ENCODE results near the gene MTREX.

Gene MTREX

DNA sequence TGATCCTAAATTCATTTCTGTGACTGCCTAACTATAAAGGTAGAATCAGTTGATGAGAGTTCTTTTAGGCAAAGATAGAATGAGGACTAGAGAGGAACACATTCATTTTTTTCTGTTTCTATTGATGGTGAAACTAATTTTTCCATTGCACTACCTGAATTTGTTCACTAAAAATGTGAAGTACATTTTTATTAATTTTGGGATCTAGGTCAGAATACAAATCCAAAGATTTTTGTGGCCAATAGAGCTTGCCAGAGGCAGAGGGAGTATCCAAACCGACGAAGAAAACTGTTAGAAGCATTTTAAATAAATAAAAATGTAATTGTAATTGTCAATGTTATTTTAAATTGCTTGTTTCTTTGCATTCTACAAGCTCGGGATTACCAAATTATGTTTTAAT is 78.1 kb downstream of the MTREX start:
- no peak for DNase-seq

DNA sequence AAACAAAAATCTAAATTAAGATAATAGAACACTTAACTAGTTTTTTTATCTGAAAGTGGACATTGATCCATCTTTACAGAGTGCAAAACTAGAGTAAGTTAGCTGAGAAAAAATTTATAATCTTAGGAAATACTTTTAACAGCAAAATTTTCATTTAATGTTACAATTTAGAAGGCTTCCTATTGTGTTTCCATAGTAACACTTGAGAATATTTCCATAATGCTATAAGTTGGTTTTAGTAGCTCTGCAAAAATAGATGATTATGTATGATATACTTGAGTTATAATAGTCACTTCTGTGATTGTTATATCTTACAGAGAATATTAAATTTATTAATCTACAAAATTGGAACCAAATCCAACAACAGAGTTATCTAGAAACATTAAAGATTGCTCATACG is 78.6 kb downstream of the MTREX start:
- no peak for DNase-seq

DNA sequence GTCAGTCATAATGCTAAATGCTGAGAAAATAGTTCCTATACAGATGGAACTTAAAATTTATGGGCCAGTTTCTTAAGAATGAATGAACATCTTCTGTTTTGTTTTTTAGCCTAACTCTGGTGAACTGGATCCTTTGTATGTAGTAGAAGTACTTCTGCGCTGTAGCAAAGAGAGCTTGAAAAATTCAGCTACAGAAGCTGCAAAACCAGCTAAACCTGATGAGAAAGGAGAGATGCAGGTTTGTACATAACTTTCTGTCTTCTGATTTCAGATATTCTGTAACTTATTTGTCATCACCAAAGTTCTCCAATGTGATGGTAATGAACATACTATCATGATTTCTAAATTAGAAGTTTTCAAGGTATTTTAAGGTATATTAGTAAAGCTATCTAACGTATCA is 80.1 kb downstream of the MTREX start:
- DNase-seq, result no peak

DNA sequence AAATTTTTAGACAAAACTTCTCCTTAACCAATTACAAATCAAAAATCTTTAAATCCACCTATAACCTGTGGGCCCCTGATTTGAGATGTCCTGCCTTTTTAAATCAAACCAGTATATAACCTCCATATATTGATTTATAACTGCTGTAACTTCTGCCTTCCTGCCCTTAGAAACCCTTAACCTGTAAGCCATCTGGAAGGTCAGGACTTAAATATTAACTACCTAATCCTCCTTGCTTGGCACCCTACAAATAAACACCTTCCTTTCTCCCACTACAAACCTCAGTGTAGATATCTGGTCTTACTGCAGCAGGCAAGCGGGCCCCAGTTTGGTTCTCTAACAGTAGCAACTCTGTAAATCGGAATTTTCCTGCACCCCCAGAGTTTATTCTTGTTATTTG is 83.9 kb downstream of the MTREX start:
- DNase-seq, result no peak

DNA sequence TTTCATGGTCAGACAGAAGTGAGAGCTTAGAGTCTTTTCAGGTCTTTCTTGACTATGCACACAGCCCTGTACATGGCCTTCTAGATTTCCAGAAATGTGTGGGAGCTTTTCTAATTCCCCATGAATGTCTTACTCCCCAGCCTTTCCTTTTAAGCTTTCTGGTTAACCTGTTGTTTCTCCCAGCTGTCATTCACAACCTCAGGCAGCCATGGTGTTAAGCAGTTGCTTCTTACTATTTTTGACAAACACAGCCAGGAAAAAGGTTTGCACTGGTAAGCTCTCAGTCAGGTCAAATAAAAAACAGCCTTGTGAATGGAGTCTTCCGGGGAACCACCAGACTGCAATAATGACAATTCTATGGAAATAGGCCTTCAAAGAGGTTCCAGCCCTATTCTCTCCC is 84.9 kb downstream of the MTREX start:
- no peak for DNase-seq

DNA sequence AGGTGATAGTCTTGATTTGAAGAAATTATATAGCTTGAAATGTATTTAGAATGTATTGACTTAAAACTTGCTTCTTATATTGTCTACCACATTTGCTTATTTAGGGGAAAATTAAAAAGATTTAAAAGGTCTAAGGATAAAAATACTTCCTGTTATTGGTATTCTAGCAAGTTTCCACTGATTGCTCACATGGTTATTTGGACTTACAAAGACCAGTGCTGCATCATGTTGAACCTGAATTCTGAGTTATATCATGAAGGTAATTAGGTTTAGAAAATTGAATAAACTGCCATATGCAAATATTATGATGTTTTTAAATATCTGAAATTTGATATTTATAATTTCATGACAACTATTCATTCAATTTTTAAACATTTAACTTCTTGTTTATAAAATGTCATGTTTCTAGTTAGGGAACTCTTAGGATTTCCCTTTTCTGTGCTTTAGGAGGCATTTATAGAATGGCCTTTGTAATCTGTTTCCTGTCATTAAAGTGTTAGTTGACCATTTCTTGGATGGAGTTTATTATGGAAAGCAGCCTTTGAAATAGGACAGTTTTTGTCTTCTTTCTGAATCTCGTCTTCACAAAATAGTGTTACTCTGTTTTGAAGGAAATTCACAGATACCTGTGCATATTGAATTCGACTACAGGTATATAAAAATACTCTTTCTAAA is 85.8 kb downstream of the MTREX start:
- DNase-seq, result no peak

DNA sequence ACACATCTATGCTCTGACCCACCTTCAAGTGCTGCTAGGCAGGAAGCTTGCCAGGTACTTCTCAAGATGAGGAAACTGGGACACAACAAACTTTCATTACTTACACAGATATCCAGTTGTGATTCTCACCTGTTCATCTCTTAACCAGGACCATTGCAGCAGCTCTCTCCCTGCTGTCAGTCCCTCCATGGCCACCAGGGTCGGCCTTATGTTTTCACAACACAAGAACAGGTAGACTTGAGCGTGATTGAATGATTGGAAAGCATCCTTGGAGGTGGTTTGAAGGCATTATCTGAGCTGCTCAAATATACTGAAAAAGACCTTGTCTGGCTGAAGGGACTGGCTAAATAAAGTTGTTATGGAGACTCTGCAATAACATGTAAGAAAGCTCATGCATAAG is 94.4 kb downstream of the MTREX start:
- no peak for DNase-seq

DNA sequence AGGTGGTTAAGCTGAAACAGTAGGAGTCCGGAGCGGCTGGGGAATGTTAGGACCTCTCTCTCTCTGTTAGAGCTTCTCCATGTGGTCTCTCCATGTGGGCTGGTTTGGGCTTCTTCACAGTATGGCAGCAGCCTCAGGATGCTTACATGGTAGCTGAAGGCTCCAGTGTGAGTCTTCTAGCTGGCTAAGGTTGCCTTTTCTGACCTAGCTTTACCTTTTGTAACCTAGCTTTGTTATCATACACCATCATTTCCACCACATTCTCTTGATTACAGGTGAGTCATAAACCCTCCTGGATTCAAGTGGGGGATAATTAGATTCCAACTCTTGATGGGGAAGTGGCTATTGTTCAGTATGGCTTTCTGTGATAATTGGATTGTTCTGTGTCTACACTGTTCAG is 98.5 kb downstream of the MTREX start:
- peak; percentile 58 for DNase-seq

DNA sequence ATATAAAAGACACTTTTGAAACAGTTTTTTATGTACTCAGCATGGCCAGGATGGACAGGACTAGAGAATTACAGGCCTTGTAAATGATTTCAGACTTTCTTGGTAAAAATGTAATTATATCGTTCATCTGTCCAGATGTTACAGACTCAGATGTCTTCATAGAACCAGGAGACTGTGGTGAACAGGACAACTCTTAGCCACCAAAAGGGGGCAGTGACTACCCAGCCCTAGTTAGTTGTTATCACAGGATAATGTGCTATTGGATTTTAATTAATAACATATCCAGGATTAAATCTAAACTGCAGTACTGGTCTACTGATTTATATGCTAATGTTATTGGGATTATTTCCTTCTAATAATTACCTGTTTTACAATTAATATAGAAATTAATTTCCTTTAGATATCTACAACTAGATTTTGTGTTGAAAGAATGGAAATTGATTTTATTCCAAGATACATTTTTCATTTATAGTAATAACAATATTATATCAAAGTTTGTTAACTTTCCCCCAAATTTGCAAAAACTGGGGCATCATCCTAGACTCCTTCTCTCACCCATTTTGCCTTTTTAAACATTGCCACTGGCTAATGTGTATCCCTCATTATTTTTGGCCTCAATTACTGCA is 99.4 kb downstream of the MTREX start:
- DNase-seq, result no peak

DNA sequence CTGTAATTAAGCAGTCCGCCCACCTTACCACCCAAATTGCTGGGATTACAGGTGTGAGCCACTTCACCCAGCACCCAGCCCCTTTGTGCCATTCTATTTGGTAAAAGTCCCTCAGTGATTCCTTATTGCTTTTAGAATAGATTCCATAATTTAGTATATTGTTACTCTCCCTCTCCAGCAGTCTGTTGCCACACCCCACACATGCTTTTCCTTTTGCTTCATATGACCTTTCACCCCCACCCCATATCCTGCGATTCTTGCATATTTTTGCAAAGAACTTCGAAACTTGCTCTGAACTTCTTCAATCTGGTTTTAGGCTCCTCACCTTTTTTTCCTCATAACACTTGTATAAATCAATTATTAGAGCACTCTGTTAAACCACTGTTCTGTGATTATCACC is 100.2 kb downstream of the MTREX start:
- DNase-seq, result no peak

DNA sequence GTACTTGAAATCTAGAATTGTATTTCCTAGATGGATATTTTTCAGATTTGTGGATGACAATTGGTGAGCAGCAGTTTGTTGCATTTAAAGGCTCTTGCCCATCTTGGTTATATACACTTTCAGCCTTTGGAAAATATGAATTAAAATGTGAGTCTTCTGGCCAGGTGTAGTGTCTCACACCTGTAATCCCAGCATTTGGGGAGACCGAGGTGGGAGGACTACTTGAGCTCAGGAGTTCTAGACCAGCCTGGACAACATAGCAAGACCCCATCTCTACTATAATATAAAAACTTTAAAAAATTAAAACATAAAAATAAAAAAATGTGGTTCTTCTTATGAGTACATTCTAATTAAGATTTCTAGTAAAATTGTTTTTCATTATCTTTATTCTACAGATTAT is 102.0 kb downstream of the MTREX start:
- no peak for DNase-seq

DNA sequence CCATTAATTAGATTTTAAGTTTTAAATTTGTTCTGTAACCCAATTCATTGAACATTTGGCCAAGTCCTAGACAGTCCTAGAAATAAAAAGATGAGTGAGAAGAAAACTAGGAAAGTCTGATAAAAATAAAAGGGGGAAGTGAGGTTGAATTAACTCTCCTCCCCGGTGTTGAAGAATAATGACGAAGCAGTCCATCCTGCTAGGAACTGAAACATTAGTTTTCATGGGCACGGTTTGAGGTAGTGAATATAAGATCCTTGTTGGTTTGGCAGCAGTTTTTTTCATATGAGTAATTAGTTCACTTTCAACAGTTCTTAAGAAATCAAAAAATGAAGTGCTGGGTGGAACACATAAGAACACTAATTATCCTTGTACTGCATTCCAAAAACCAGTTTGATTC is 103.1 kb downstream of the MTREX start:
- no peak for DNase-seq

DNA sequence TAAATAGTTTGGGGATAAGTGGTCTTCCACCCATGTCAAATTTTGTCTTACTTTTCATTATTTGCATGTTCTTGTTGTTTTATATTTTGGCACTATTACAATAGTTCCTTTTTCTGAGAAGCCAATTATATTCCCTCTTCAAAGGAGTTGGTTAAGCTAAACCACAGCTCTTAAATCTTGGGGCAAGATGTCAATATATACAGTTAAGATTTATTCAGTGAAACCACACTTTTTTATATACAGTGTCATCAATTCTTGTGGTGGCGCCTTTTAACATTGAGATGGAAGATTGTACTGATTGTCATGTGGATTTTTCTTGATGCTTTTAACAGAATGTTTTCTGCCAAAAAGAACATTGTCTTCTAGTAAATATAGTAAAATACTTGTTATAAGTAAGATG is 104.1 kb downstream of the MTREX start:
- no peak for DNase-seq

DNA sequence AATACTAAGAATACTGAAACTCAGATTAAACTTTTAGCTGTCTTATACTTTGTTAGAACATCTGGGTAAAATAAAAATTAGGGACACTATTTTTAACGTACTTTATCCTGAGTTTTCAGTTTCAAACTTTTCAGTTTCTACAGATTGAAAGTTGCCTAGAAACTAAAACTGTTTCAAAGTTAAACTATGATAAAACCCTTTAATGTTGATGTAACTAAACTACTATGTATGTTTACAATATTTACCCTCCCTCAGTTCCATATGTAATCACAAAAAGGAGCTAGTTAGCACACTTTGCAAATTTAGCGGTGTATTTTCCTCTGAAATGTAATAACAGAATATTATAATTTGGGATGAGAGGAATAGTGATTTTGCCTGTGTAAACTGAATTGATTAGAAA is 105.9 kb downstream of the MTREX start:
- DNase-seq, result no peak

DNA sequence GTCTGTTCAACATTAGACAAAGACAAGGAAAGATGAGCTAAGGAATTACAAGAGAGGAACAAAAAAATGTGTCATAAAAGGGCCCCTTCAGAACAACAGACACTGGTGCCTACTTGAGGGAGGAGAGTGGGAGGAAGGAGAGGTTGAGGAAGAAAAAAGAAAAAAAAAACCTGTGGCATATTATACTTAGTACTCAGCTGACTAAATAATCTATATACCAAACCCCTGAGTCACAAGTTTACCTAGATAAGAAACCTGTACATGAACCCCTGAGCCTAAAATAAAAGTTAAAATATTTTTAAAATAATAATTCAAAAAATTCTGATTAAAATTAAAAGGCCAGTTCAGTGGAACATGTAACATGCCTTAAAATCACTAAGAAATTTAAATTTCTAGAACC is 107.3 kb downstream of the MTREX start:
- no peak for DNase-seq

DNA sequence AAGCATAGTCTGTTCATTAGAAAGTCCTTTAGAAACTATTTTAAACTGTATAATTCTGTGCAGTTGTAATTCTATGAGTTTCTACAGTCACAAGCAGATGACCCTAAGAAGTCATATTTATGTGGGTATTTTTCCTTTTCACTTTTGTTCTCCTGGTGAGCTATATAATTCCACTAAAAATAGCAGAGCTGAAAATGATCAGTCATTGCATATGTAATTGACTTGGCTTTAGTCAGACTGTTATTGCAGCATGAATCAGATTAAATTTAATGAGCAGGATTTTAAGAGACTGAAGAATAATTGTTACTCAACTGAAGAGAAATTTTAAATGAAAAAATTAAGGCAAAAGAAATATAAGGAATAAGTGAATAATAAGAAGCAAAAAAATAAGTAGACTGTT is 108.5 kb downstream of the MTREX start:
- no peak for DNase-seq

DNA sequence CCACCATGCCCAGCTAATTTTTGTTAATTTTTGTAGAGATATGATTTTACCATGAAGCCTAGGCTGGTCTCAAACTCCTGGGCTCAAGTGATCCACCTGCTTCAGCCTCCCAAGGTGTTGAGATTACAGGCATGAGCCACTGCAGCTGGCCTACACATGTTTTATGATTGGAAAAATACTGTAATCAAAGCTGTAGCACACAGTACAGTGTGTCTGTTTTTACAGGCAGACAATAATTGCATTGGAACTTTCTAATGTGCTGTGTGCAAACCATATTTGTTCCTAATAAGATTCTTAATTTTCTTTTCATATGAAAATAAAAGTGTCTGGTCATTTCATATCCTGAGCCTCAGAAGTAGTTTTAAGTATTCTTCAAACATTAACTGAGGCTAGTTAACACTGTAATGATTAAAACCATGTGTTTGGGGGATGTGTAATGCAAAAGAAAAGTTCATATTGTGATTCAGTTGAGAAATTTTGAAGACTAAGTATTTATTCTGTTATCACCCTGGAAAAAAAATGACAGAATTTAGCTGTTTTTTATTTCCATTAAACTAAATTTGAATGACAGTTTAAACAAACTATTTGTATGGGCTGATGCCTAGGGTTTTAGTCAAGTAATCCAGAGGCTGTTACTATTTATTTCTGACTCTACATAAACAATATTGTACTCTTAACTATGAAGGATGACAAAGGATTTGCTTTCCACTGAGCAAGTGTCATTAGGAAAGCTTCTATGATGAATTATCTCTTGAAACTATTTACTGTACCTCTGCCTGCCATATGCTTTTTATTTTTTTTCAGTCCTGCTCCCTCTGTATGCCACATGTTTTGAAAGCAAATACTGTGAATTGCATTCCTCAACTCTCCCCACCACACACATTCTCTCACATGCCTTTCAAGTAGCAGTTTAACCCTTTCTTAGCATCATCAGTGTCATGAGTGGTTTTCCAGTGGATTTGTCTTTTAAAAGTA is 111.5 kb downstream of the MTREX start:
- no peak for DNase-seq

DNA sequence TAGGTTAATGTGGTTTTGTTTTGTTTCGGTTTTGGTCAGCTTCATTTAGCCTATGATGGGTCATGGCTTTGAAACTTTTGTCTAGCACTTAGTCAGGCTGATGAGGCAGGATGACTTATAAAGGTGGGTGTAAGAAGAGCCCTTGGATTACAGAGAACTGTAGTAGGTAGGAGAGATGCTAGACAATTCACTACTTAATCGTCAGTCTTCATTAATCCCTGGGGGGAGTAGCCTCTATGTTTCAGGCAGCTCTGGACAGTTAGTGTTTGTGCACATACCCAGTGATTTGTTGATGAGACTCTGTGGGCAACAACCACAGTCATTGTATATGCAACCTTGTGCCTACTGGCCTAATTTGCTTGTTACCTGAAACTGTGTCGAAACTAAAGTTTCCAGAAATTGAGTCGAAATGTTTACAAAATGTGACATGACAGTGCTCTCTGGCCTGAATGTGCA is 113.3 kb downstream of the MTREX start:
- no peak for DNase-seq

DNA sequence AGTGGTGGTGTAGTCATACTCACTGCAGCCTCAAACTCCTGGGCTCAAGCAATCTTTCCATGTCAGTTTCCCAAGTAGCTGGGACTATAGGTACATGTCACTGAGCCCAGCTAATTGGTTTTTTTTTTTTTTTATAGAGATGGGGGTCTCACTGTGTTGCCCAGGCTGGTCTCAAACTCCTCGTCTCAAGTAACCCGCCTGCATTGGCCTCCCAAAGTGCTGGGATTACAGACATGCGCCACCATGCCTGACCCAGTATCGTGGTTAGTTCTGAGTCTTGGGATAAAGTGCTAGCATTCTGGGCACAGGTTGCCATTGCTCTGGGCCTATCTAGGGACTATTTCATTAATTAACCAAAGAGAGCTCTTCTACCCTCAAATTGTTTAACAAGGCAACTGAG is 118.7 kb downstream of the MTREX start:
- DNase-seq, result no peak

DNA sequence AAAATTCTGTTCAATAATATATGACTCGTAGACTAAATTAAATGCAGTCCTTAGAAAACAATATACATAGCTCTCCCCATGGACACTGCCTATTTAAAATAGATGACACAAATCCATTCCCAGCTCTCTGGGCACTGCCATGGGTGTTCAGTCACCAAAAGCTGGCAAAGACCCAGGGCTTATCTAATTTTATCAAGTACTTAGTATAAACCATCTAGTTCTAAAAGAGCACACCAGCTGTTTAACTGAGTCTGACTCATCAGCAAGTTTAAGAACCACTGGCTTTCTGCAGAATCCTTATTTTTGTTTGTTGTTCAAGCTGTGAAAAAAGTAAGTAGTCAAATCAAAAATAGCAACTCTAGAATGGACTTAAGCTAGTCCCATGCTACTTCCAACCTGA is 119.4 kb downstream of the MTREX start:
- DNase-seq, result peak; percentile 6

DNA sequence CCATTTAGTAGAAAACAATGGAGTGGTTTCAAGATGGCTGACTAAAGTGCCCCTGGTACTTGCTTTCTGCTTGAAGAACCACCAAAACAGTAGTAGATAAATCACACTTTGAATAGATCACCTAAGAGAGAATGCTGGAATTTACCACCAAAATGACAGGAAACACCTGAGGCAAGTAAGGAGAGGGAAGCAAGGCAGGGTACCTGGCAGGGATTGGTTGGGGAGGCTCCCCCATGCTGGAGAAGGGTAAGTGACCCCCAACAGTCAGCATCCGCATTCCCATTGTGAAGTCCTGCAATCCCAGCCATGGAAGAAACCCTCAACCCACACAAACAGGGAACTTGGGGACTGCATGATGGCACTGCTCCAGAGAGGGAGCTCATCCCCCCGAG is 121.4 kb downstream of the MTREX start:
- no peak for DNase-seq

DNA sequence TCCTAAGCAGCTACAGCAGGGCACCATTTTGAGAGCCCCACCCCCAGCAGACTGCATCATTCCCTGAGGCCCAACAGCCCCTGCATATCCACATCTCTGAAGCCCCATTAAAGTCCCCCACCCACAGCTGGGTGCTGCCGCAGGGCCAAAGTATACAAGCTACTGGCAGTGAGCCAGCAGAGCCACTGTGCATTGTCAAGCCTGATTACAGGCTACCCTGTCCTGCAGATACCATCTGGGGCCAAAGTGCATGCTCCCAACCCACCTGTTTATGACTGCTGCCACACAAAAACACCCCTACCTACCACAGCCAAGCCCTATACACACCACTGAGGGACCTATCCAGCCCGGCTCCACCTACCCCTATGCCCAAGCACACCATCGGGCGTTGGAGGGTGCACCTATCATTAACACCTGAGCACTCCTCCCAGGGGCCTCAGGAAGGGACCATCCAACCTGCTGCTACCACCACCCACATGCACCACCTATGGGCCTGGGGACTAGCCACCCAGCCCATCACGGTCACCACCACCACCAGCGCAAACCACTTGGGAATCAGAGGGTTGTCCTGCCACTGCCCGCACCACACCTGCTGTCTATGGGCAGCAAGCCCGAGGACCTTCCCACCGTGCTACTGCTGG is 121.9 kb downstream of the MTREX start:
- DNase-seq, result peak; percentile 20

DNA sequence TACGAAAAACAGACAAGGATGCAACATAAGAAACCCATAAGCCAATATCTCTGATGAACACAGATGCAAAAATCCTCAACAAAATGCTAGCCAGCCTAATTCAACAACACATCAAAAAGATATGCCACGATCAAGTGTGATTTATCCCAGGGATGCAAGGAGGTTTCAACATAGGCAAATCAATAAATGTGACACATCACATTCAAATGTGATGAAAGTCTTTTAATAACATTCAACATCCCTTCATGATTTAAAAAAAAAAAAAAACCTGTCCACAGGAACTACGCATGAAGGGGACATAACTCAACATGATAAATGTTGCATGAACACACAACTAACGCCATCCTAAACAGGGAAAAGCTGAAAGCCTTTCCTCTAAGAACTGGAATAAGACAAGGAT is 124.8 kb downstream of the MTREX start:
- DNase-seq, result no peak

All from NCI-H1105 (cell line).